SW 1271 (cell line): Measurements from ENCODE around the gene COL18A1.
"Not testable (repeated sequence)": the region's sequence is repeated elsewhere in the genome, so short reads cannot be mapped to it uniquely, and the experiment has no call there.

Experiments
- DNase-seq, 2 experiments: peaks; one replicate each; lab custom pipeline; 2025; lab: John Stamatoyannopoulos, UW

The COL18A1 gene

GRCh38 chr21:45522381-45522780 is 117.4 kb downstream of the COL18A1 start:
- no peak for DNase-seq

- DNase-seq: no peak
Observed at GRCh38 chr21:45522986-45523385, 118.0 kb downstream of the COL18A1 start.

- no peak for DNase-seq
Observed at GRCh38 chr21:45523411-45524101, 118.6 kb downstream of the COL18A1 start.

GRCh38 chr21:45524756-45525152 is 119.8 kb downstream of the COL18A1 start:
- no peak for DNase-seq

GRCh38 chr21:45525153-45525909 is 120.4 kb downstream of the COL18A1 start:
- no peak for DNase-seq

GRCh38 chr21:45525910-45526306 is 120.9 kb downstream of the COL18A1 start:
- no peak for DNase-seq

GRCh38 chr21:45527151-45527999 is 122.4 kb downstream of the COL18A1 start:
- not testable (repeated sequence) for DNase-seq

GRCh38 chr21:45528028-45528705 is 123.2 kb downstream of the COL18A1 start:
- DNase-seq: no peak

GRCh38 chr21:45528981-45529784 is 124.2 kb downstream of the COL18A1 start:
- no peak for DNase-seq

- no peak for DNase-seq
Observed at GRCh38 chr21:45529785-45530422, 124.9 kb downstream of the COL18A1 start.

- DNase-seq: no peak
Observed at GRCh38 chr21:45530423-45531113, 125.6 kb downstream of the COL18A1 start.

GRCh38 chr21:45531114-45531392 is 126.1 kb downstream of the COL18A1 start:
- DNase-seq: not testable (repeated sequence)

GRCh38 chr21:45531393-45532215 is 126.6 kb downstream of the COL18A1 start:
- DNase-seq: no peak

GRCh38 chr21:45532826-45533360 is 127.9 kb downstream of the COL18A1 start:
- no peak for DNase-seq

GRCh38 chr21:45533361-45533845 is 128.4 kb downstream of the COL18A1 start:
- no peak for DNase-seq

- DNase-seq: no peak
Observed at GRCh38 chr21:45533846-45534635, 129.1 kb downstream of the COL18A1 start.

GRCh38 chr21:45534636-45535331 is 129.8 kb downstream of the COL18A1 start:
- no peak for DNase-seq
